HCT116 (cell line): Measurements from ENCODE around the gene TTC8. TPM values are rescaled to one million over a fixed set of nuclear protein-coding genes. Genes with fewer than 3 reads are reported as not detected.

Experiments
- ATAC-seq: fragments of 200-7000 bp; cut with Tn5 transposase; 2 replicates; pipeline ENCODE4 v1.9.1; 2020; ENCODE audit warnings: mild to moderate bottlenecking, moderate library complexity
- BruUV-seq: library from RNA; stranded (reverse); fragments of 400-500 nt; replicated peaks from 2 replicates; lab custom pipeline; 2021; lab: Mats Ljungman, UMichigan
- CTCF ChIA-PET: fragments of 300-600 bp; sonication (Branson Sonifier 250); formaldehyde crosslinking; loops from one replicate; lab custom pipeline; 2021; ENCODE audit warnings: antibody characterized with exemption; lab: Charles Lee
- POLR2A ChIA-PET: fragments of 300-600, 350-600 bp; sonication (Branson Sonifier 250); formaldehyde crosslinking; loops from one replicate; lab custom pipeline; 2021; ENCODE audit warnings: antibody characterized with exemption; lab: Charles Lee
- RAD21 ChIA-PET, 2 experiments: fragments of 300-600 bp; sonication (Branson Sonifier 250); formaldehyde crosslinking; loops; one replicate each; lab custom pipeline; 2023; ENCODE audit warnings: low total read pairs in 2 of 2; ENCODE audit not compliant: uncharacterized antibody in 2 of 2, unreplicated experiment in 2 of 2, low non-redundant PET in 1 of 2; lab: Charles Lee
- DNase-seq: peaks from one replicate; pipeline ENCODE4 v3.0.0-alpha.2; 2010; ENCODE audit warnings: low read depth, low spot score
- H2AFZ ChIP-seq: fragments of 200-600 bp; shearing (Covaris generic), sonication (generic); 2 replicates; pipeline ENCODE4 v1.6.1; 2017; ENCODE audit warnings: low read depth, mixed run types, mixed read lengths, antibody characterized with exemption, low read length; ENCODE audit not compliant: poor library complexity, severe bottlenecking
- H3K27ac ChIP-seq: 2 replicates; pipeline ENCODE4 v1.5.1; 2012; ENCODE audit warnings: low read depth, low read length
- H3K27me3 ChIP-seq: fragments of 200-600 bp; sonication (generic); 2 replicates; pipeline ENCODE4 v1.6.1; 2016; ENCODE audit warnings: mixed run types, low read length, mixed read lengths; ENCODE audit not compliant: insufficient read depth
- H3K36me3 ChIP-seq, 2 experiments: fragments of 200-500 bp in 1 of 2; fragments of 200-600 bp in 1 of 2; sonication (Bioruptor generic) in 1 of 2; sonication (generic) in 1 of 2; 2 replicates each; pipeline versions ENCODE4 v1.5.1 to v1.6.1; 2014 to 2016; ENCODE audit warnings: low read length in 2 of 2, inconsistent platforms in 1 of 2, mixed read lengths in 1 of 2, mixed run types in 1 of 2; ENCODE audit not compliant: insufficient read depth in 2 of 2, control insufficient read depth in 1 of 2
- H3K4me1 ChIP-seq, 2 experiments: fragments of 200-600 bp in 1 of 2; sonication (generic) in 1 of 2; 2 replicates each; pipeline versions ENCODE4 v1.5.1 to v1.6.1; 2012 to 2017; ENCODE audit warnings: low read length in 2 of 2, inconsistent platforms in 1 of 2, mild to moderate bottlenecking in 1 of 2, mixed read lengths in 1 of 2, mixed run types in 1 of 2, moderate library complexity in 1 of 2; ENCODE audit not compliant: insufficient read depth in 2 of 2, control insufficient read depth in 1 of 2
- H3K4me2 ChIP-seq: fragments of 200-600 bp; sonication (generic); 2 replicates; pipeline ENCODE4 v1.6.1; 2017; ENCODE audit warnings: mixed run types, low read length, mixed read lengths
- H3K4me3 ChIP-seq, 2 experiments: fragments of 200-600 bp in 1 of 2; sonication (generic) in 1 of 2; replicated peaks in 1 of 2; 2 replicates each; pipeline ENCODE4 v1.5.1; 2011 to 2016; ENCODE audit warnings: low read length in 2 of 2, control low read depth in 1 of 2, low read depth in 1 of 2, mild to moderate bottlenecking in 1 of 2, mixed read lengths in 1 of 2, mixed run types in 1 of 2
- H3K79me2 ChIP-seq: fragments of 200-600 bp; sonication (generic); 2 replicates; pipeline ENCODE4 v1.6.1; 2017; ENCODE audit warnings: mild to moderate bottlenecking, mixed run types, low read length, moderate library complexity, mixed read lengths; ENCODE audit not compliant: insufficient read depth
- H3K9ac ChIP-seq: fragments of 200-600 bp; sonication (generic); 2 replicates; pipeline ENCODE4 v1.6.1; 2016; ENCODE audit warnings: low read length, mixed read lengths
- H3K9me2 ChIP-seq: fragments of 200-600 bp; sonication (generic), shearing (Covaris generic); 2 replicates; pipeline ENCODE4 v1.6.1; 2017; ENCODE audit warnings: mixed run types, mild to moderate bottlenecking, moderate library complexity; ENCODE audit not compliant: insufficient read depth
- H3K9me3 ChIP-seq, 2 experiments: fragments of 200-500 bp in 1 of 2; fragments of 200-600 bp in 1 of 2; sonication (Bioruptor generic) in 1 of 2; sonication (generic) in 1 of 2; 2 replicates each; pipeline ENCODE4 v1.6.1; 2014 to 2017; ENCODE audit warnings: low read length in 2 of 2, mixed read lengths in 2 of 2, inconsistent platforms in 1 of 2, low read depth in 1 of 2, mild to moderate bottlenecking in 1 of 2, mixed run types in 1 of 2, moderate library complexity in 1 of 2; ENCODE audit not compliant: control insufficient read depth in 1 of 2, insufficient read depth in 1 of 2
- H4K20me1 ChIP-seq: fragments of 200-600 bp; sonication (generic), shearing (Covaris generic); 2 replicates; pipeline ENCODE4 v1.6.1; 2017; ENCODE audit warnings: mixed run types, mild to moderate bottlenecking, moderate library complexity; ENCODE audit not compliant: insufficient read depth
- CBX3 ChIP-seq: IDR thresholded peaks from 2 replicates; pipeline ENCODE4 v1.6.1; 2012; ENCODE audit warnings: low read depth
- CEBPB ChIP-seq: IDR thresholded peaks from 2 replicates; pipeline ENCODE4 v1.6.1; 2012; ENCODE audit warnings: low read depth
- CTCF ChIP-seq, 3 experiments: fragments of 200-600 bp in 1 of 3; sonication (generic) in 1 of 3; IDR thresholded peaks in 2 of 3; conservative IDR thresholded peaks in 1 of 3; 2 replicates each; pipeline ENCODE4 v1.5.1; 2012 to 2017; ENCODE audit warnings: low read depth in 2 of 3, low read length in 2 of 3, antibody characterized with exemption in 1 of 3, borderline replicate concordance in 1 of 3, control low read depth in 1 of 3, mild to moderate bottlenecking in 1 of 3, mixed read lengths in 1 of 3, mixed run types in 1 of 3, moderate library complexity in 1 of 3; ENCODE audit not compliant: insufficient read depth in 1 of 3
- EGR1 ChIP-seq: IDR thresholded peaks from 2 replicates; pipeline ENCODE4 v1.6.1; 2012; ENCODE audit warnings: low read depth
- ELF1 ChIP-seq: IDR thresholded peaks from 2 replicates; pipeline ENCODE4 v1.6.1; 2012; ENCODE audit warnings: low read depth, borderline replicate concordance
- EZH2 ChIP-seq: fragments of 200-600 bp; sonication (generic); IDR thresholded peaks from 2 replicates; pipeline ENCODE4 v1.6.1; 2017; ENCODE audit warnings: antibody characterized with exemption, mixed run types
- FOSL1 ChIP-seq: IDR thresholded peaks from 2 replicates; pipeline ENCODE4 v1.6.1; 2012; ENCODE audit warnings: low read depth
- JUND ChIP-seq: IDR thresholded peaks from 2 replicates; pipeline ENCODE4 v1.6.1; 2012
- POLR2AphosphoS5 ChIP-seq: IDR thresholded peaks from 2 replicates; pipeline ENCODE4 v1.6.1; 2011; ENCODE audit warnings: mild to moderate bottlenecking, low read depth, low read length, moderate library complexity
- RAD21 ChIP-seq: IDR thresholded peaks from 2 replicates; pipeline ENCODE4 v1.6.1; 2012; ENCODE audit warnings: low read depth, mild to moderate bottlenecking
- SIN3A ChIP-seq: IDR thresholded peaks from 2 replicates; pipeline ENCODE4 v1.6.1; 2012; ENCODE audit warnings: low read depth
- YY1 ChIP-seq: IDR thresholded peaks from 2 replicates; pipeline ENCODE4 v1.6.1; 2011; ENCODE audit warnings: low read length, low read depth, moderate library complexity, mild to moderate bottlenecking; ENCODE audit not compliant: insufficient replicate concordance; ENCODE audit errors: extremely low read depth
- ZBTB33 ChIP-seq: IDR thresholded peaks from 2 replicates; pipeline ENCODE4 v1.6.1; 2011; ENCODE audit warnings: mild to moderate bottlenecking, low read length, moderate library complexity; ENCODE audit not compliant: insufficient replicate concordance; ENCODE audit errors: extremely low read depth
- ZNF274 ChIP-seq: fragments of 200-500 bp; sonication (Bioruptor generic); IDR thresholded peaks from 2 replicates; pipeline ENCODE4 v1.6.1; 2014; ENCODE audit warnings: mild to moderate bottlenecking, low read depth, low read length, inconsistent platforms
- intact Hi-C: fragments of 100-400 bp; cut with micrococcal nuclease; formaldehyde crosslinking; loops from 2 replicates; pipeline ENCODE4 v1.10.0; 2022
- total RNA-seq: library from RNA; stranded (reverse); gene quantifications from one replicate; pipeline ENCODE4 v1.2.1, GENCODE V29; 2021; ENCODE audit not compliant: unreplicated experiment
- TF ChIP-seq, protein P1 (sequence below): IDR thresholded peaks from 2 replicates; pipeline ENCODE4 v1.6.1; 2012; ENCODE audit warnings: low read depth
- TF ChIP-seq, protein P2 (sequence below): IDR thresholded peaks from 2 replicates; pipeline ENCODE4 v1.6.1; 2012

TTC8 gene
- total RNA-seq, 1 experiment from 2014 or later: 21.4 TPM

DNA sequence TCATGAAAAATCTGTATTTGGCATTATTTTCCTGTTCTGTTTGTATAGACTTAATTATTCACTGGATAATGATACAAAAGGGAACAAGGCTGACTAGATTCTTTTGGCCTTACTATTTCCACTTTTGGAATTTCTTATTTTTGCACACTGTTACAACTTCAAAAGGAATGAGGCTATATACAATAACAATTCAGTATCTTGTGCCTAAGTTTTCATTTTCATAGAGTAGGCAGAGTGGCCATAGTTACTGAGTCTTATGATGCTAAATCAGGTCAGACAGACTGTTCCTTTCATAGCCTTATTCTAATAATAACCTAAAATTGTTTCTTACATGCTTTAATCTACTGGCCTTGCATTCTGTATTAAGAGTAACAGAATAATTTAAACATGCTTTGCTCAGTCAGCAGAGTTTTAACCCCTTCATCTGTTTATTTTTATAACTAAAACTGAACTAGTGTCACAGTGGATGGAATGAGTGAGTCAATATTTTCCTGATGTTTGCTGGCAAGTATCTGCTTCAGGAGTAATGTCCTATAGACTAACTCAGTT is 10.5 kb downstream of the TTC8 start:
- no peaks in the 10 kb centered on the region for H3K36me3 ChIP-seq
- TF ChIP-seq EGR1 (no peak), ZBTB33 (no peak), JUND (no peak), CTCF (IDR thresholded peaks at IDR 0.05 in 2 of 3, conservative IDR thresholded peaks at IDR 0.05 in 1 of 3; ENCODE audit: borderline replicate concordance in 1 of 3, insufficient read depth in 1 of 3, low read depth in 2 of 3, low read length in 2 of 3) (no peak), FOSL1 (no peak), CBX3 (no peak), YY1 (no peak), EZH2 (no peak), RAD21 (no peak), POLR2AphosphoS5 (no peak), ZNF274 (no peak), ELF1 (no peak), CEBPB (no peak), SIN3A (no peak)
- TF ChIP-seq, protein P1, sequence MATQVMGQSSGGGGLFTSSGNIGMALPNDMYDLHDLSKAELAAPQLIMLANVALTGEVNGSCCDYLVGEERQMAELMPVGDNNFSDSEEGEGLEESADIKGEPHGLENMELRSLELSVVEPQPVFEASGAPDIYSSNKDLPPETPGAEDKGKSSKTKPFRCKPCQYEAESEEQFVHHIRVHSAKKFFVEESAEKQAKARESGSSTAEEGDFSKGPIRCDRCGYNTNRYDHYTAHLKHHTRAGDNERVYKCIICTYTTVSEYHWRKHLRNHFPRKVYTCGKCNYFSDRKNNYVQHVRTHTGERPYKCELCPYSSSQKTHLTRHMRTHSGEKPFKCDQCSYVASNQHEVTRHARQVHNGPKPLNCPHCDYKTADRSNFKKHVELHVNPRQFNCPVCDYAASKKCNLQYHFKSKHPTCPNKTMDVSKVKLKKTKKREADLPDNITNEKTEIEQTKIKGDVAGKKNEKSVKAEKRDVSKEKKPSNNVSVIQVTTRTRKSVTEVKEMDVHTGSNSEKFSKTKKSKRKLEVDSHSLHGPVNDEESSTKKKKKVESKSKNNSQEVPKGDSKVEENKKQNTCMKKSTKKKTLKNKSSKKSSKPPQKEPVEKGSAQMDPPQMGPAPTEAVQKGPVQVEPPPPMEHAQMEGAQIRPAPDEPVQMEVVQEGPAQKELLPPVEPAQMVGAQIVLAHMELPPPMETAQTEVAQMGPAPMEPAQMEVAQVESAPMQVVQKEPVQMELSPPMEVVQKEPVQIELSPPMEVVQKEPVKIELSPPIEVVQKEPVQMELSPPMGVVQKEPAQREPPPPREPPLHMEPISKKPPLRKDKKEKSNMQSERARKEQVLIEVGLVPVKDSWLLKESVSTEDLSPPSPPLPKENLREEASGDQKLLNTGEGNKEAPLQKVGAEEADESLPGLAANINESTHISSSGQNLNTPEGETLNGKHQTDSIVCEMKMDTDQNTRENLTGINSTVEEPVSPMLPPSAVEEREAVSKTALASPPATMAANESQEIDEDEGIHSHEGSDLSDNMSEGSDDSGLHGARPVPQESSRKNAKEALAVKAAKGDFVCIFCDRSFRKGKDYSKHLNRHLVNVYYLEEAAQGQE: no peak
- TF ChIP-seq, protein P2, sequence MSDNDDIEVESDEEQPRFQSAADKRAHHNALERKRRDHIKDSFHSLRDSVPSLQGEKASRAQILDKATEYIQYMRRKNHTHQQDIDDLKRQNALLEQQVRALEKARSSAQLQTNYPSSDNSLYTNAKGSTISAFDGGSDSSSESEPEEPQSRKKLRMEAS: no peak
- POLR2A ChIA-PET: no interaction called here
- RAD21 ChIA-PET: no interaction called here
- no peak overlapping the region for H3K9ac ChIP-seq
- no peak overlapping the region for H3K4me2 ChIP-seq
- no peaks in the 10 kb centered on the region for H3K27me3 ChIP-seq
- no peak for ATAC-seq
- H3K4me3 ChIP-seq: no peak overlapping the region
- CTCF ChIA-PET: no interaction called here
- no peaks in the 10 kb centered on the region for H3K9me3 ChIP-seq
- intact Hi-C loops: no loop called here
- no peak for DNase-seq
- H3K27ac ChIP-seq: no peak overlapping the region
- no peaks in the 10 kb centered on the region for H4K20me1 ChIP-seq
- H3K4me1 ChIP-seq: peaks cover 11 to 18% of the 10 kb centered on the region in 2 experiments
- BruUV-seq: no TSS peak
- H3K79me2 ChIP-seq: 0 out of 2 replicates have a peak, but pooled peaks cover 4% of the 10 kb centered on the region
- H3K9me2 ChIP-seq: no peaks in the 10 kb centered on the region
- H2AFZ ChIP-seq: no peak overlapping the region
